Glutamatergic neuron (in vitro differentiated cells): ENCODE measurements around the gene CPEB4. TPM values are rescaled to one million over a fixed set of nuclear protein-coding genes. Genes with fewer than 3 reads are reported as not detected.

Experiments
- DNase-seq: peaks from one replicate; pipeline ENCODE4 v3.0.0; 2022
- H3K27ac Mint-ChIP-seq: one replicate; pipeline ENCODE4 v1.8.0; 2020; ENCODE audit warnings: mild to moderate bottlenecking, mixed read lengths, inconsistent platforms; ENCODE audit not compliant: unreplicated experiment
- H3K27me3 Mint-ChIP-seq: one replicate; pipeline ENCODE4 v1.8.0; 2020; ENCODE audit warnings: mild to moderate bottlenecking, moderate library complexity, mixed read lengths, inconsistent platforms; ENCODE audit not compliant: unreplicated experiment
- H3K36me3 Mint-ChIP-seq: one replicate; pipeline ENCODE4 v1.8.0; 2020; ENCODE audit warnings: mild to moderate bottlenecking, mixed read lengths, inconsistent platforms; ENCODE audit not compliant: unreplicated experiment
- H3K4me1 Mint-ChIP-seq: one replicate; pipeline ENCODE4 v1.8.0; 2020; ENCODE audit warnings: mild to moderate bottlenecking, low read depth, mixed read lengths, inconsistent platforms; ENCODE audit not compliant: unreplicated experiment
- H3K4me3 Mint-ChIP-seq: one replicate; pipeline ENCODE4 v1.8.0; 2020; ENCODE audit warnings: mild to moderate bottlenecking, mixed read lengths, inconsistent platforms; ENCODE audit not compliant: unreplicated experiment
- H3K9me3 Mint-ChIP-seq: one replicate; pipeline ENCODE4 v1.8.0; 2020; ENCODE audit warnings: mild to moderate bottlenecking, moderate library complexity, mixed read lengths, inconsistent platforms; ENCODE audit not compliant: unreplicated experiment
- total RNA-seq: library from RNA; stranded (reverse); fragmentation: NEBNext Ultra II Directional; extraction: Animal tissue kit (Norgen Biotek cat#: 25700); gene quantifications from one replicate; pipeline ENCODE4 v1.2.1, GENCODE V29; 2021; ENCODE audit not compliant: unreplicated experiment
- TF ChIP-seq, protein P1 (sequence below): fragments of 200-600 bp; sonication (generic); IDR thresholded peaks from one replicate; pipeline ENCODE4 v1.5.0; 2021; ENCODE audit not compliant: partially characterized antibody, unreplicated experiment

Gene CPEB4
- total RNA-seq, 1 donor from 2014 or later: 104 TPM

DNA sequence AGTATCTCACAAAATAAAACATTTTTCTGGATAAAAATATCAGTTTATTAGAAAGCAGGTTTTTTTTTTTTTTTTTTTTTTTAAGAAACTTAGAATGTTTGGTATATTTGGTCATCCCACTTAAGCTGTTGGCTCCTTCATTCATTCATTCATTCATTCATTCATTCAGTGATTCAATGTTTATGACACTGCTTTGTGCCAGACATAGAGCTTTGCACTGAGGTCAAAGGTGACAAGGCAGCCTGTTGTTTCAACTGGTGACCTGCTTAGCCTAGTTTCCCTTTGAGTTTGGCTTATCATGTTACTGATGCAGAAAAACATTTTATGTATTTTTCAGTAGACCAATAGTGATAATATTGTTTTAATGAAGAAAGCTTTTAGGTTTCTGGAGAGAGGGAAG, 23.5 kb downstream of the CPEB4 start:
- DNase-seq: no peak
- Mint-ChIP-seq H3K4me1 (peaks cover 29% of the 10 kb centered on the region), H3K27me3 (no peaks in the 10 kb centered on the region), H3K36me3 (no peaks in the 10 kb centered on the region), H3K4me3 (no peak overlapping the region), H3K9me3 (peaks cover 2% of the 10 kb centered on the region), H3K27ac (no peak overlapping the region)
- TF ChIP-seq, protein P1, sequence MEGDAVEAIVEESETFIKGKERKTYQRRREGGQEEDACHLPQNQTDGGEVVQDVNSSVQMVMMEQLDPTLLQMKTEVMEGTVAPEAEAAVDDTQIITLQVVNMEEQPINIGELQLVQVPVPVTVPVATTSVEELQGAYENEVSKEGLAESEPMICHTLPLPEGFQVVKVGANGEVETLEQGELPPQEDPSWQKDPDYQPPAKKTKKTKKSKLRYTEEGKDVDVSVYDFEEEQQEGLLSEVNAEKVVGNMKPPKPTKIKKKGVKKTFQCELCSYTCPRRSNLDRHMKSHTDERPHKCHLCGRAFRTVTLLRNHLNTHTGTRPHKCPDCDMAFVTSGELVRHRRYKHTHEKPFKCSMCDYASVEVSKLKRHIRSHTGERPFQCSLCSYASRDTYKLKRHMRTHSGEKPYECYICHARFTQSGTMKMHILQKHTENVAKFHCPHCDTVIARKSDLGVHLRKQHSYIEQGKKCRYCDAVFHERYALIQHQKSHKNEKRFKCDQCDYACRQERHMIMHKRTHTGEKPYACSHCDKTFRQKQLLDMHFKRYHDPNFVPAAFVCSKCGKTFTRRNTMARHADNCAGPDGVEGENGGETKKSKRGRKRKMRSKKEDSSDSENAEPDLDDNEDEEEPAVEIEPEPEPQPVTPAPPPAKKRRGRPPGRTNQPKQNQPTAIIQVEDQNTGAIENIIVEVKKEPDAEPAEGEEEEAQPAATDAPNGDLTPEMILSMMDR: no peak

DNA sequence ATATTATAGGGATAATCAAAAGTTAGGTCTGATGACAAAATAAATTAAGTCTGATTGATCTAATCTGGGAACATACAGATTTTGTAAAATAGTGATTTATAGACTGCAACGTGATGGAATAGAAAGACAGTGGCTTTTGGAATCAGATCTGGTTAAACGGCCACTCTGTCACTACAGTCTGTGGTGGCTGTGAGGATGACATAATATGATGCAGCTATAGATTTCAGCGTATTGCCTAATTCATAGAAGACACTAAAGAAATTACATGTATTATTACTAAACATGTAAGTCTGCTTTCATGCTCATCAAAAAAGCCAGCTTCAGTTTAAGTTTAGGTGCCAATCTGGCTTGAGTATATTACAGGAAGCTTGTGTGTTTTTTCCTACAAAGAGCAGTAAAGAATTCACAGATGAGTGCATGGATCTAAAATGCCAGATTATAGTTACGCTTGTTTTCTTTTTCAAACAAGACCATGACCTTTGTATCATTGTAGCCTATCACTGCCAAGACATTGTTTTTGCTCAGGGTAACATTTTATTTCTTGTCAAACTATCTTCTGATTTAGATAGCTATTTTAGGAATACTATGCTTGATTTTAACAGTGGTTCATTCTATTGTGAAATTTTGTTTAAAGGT, 25.7 kb downstream of the CPEB4 start:
- Mint-ChIP-seq H3K27me3 (no peaks in the 10 kb centered on the region), H3K4me1 (peaks cover 18% of the 10 kb centered on the region), H3K27ac (no peak overlapping the region)

DNA sequence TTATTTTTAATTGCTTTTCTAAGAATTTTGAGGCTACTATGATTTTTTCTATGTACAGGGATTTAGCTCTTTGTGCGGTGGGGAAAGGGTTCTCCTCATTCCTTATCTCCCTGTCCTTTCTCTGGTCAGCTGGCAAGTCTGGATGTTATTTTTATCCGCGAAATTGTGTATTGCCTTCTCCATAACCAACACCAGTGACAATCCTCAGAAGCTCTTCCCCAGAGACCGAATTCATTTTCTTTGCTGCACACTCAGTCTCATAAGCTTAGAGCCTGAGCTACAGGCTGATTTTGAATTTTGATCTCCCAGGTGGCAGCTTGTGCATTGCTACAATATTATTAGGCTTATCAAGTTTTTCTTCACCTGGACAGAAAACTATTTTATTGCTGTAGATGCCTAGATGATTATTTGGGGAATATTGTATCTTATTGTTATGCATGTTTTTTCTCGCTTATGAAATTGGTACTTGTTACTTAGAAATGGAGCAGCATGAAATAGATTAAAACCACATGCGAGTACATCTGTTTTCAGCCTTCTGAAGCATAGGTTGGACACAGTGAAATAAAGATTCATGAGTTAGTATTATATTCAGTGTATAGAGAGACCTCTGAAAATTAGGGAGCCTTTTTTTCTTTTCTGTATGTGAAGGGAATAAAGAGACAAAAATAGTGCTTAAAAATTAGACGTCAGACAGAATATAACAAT, 27.3 kb downstream of the CPEB4 start:
- H3K9me3 Mint-ChIP-seq: peaks cover 2% of the 10 kb centered on the region
- TF ChIP-seq, protein P1: no peak
- peaks cover 12% of the 10 kb centered on the region for H3K4me1 Mint-ChIP-seq
- no peaks in the 10 kb centered on the region for H3K27me3 Mint-ChIP-seq
- H3K27ac Mint-ChIP-seq: peak overlapping the region; percentile 13
- DNase-seq: no peak
- no peaks in the 10 kb centered on the region for H3K36me3 Mint-ChIP-seq
- H3K4me3 Mint-ChIP-seq: peak overlapping the region; percentile 25

More for the DNA sequence above, 25.7 kb downstream of the CPEB4 start:
- TF ChIP-seq, protein P1: no peak
- DNase-seq: no peak
- H3K9me3 Mint-ChIP-seq: peaks cover 2% of the 10 kb centered on the region
- H3K4me3 Mint-ChIP-seq: no peak overlapping the region
- no peaks in the 10 kb centered on the region for H3K36me3 Mint-ChIP-seq

DNA sequence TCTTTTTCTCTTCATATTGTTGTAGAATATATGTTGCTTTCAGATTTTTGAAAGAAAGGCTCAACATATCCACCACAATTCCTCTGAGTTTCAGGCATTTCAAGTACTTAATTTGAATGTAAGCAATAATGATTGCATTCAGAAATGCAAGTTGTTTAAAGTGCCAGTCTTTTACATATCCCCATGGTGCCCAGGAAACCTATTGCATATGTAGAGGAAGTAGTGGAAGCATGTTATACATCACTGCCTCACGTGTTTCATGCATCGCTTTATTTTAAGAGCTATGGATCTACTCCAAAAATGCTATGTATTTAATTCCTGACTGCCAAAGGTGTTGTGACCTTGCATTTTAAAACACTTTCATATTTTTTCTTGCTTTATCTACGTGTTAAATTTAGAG, 28.1 kb downstream of the CPEB4 start:
- no peak for DNase-seq
- no peak overlapping the region for H3K27ac Mint-ChIP-seq
- no peaks in the 10 kb centered on the region for H3K36me3 Mint-ChIP-seq

More for the DNA sequence above, 28.1 kb downstream of the CPEB4 start:
- Mint-ChIP-seq H3K4me3 (peak overlapping the region; percentile 18), H3K9me3 (peaks cover 2% of the 10 kb centered on the region), H3K27me3 (no peaks in the 10 kb centered on the region), H3K4me1 (peaks cover 14% of the 10 kb centered on the region)
- TF ChIP-seq, protein P1: no peak
